Retinal pigment epithelial cell (primary cell): ENCODE data around the gene VPS51.

Experiments used
- DNase-seq: peaks from one replicate; pipeline ENCODE4 v3.0.0-alpha.2; 2010; ENCODE audit warnings: low read depth
- H3K4me3 ChIP-seq: 2 replicates; pipeline ENCODE4 v1.5.1; 2011; ENCODE audit warnings: mild to moderate bottlenecking, low read length, control low read depth, moderate library complexity
- TF ChIP-seq, protein P1 (sequence below): conservative IDR thresholded peaks from 2 replicates; pipeline ENCODE4 v1.5.1; 2011; ENCODE audit warnings: low read depth, low read length, control low read depth, inconsistent platforms

The VPS51 gene

GRCh38 chr11:65071907-65072630, 23.9 kb upstream of the VPS51 start:
- TF ChIP-seq, protein P1, sequence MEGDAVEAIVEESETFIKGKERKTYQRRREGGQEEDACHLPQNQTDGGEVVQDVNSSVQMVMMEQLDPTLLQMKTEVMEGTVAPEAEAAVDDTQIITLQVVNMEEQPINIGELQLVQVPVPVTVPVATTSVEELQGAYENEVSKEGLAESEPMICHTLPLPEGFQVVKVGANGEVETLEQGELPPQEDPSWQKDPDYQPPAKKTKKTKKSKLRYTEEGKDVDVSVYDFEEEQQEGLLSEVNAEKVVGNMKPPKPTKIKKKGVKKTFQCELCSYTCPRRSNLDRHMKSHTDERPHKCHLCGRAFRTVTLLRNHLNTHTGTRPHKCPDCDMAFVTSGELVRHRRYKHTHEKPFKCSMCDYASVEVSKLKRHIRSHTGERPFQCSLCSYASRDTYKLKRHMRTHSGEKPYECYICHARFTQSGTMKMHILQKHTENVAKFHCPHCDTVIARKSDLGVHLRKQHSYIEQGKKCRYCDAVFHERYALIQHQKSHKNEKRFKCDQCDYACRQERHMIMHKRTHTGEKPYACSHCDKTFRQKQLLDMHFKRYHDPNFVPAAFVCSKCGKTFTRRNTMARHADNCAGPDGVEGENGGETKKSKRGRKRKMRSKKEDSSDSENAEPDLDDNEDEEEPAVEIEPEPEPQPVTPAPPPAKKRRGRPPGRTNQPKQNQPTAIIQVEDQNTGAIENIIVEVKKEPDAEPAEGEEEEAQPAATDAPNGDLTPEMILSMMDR = no peak
- no peak for DNase-seq
- H3K4me3 ChIP-seq = no peak overlapping the region

- no peak overlapping the region for H3K4me3 ChIP-seq
- TF ChIP-seq, protein P1 = no peak
- DNase-seq = no peak
These were observed 23.4 kb upstream of the VPS51 start for GRCh38 chr11:65072631-65072966.

- TF ChIP-seq, protein P1 = peak; percentile 5
- no peak for DNase-seq
- no peak overlapping the region for H3K4me3 ChIP-seq
These were observed 18.6 kb upstream of the VPS51 start for GRCh38 chr11:65077451-65077850.

- no peak for DNase-seq
- H3K4me3 ChIP-seq = no peak overlapping the region
- TF ChIP-seq, protein P1 = peak; percentile 74
These were observed 17.9 kb upstream of the VPS51 start for GRCh38 chr11:65078151-65078550.

GRCh38 chr11:65078786-65079342, 17.1 kb upstream of the VPS51 start:
- TF ChIP-seq, protein P1 = no peak
- no peak overlapping the region for H3K4me3 ChIP-seq
- DNase-seq = no peak

DNA sequence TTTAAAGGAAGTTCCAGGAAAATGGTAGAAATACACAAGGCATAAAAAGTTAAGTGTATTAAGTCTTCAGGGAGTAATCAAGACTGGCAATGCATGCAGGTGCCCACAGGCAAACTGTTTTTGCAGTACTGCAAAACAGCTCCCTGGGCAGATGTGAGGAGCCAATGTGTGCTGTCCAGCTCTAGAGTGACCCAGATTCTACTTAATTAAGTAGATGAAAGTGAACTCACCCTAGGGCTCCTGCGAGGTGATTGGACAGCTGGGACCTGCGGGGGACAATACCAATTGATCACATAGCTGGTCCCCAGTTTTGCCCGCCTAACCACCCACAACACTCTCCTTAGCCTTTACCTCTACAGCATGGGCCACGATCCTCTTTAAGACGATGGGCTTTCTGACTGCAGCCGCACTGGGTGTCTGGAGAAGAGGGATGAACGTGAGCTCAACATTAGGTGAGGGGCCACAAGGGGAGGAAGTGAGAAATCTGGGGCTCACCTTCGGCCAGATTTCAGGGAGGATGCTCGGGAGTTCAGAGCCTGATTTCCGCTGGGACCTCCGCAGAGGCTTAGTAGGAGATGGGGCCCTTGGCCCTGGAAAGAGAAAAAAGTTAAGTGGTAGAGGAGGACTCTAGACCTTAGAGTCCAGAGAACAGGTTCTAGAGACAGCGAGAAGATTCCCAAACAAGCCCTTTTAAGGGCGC, 12.7 kb upstream of the VPS51 start:
- TF ChIP-seq, protein P1 = no peak
- DNase-seq = no peak
- H3K4me3 ChIP-seq = peak overlapping the region; percentile 72
